ENCODE data around the gene TMPRSS9. TPM values are rescaled to one million over a fixed set of nuclear protein-coding genes. Genes with fewer than 3 reads are reported as not detected.

TMPRSS9 gene
- total RNA-seq, 2 donors from 2014 or later, result 0.25 TPM; not detected in 1

GRCh38 chr19:2421581-2422306 lies 61.7 kb downstream of the TMPRSS9 start:
- TF ChIP-seq CTCF (IDR thresholded peaks at IDR 0.05), result no peak
- no peak overlapping the region for H3K27ac ChIP-seq
- H3K4me1 ChIP-seq, result peaks cover 11% of the 10 kb centered on the region
- H3K9me3 ChIP-seq, result no peaks in the 10 kb centered on the region
- H3K9ac ChIP-seq (ENCODE audit: low read depth in 2 of 2, low read length in 2 of 2), result no peak overlapping the region
- H3K4me3 ChIP-seq, result no peak overlapping the region
- H3K27me3 ChIP-seq, result no peaks in the 10 kb centered on the region
- no peaks in the 10 kb centered on the region for H3K36me3 ChIP-seq
- no peak for DNase-seq
- intact Hi-C loops (cut with DNase I), result no loop called here

GRCh38 chr19:2423071-2423914 lies 63.2 kb downstream of the TMPRSS9 start:
- H3K9me3 ChIP-seq, result no peaks in the 10 kb centered on the region
- no peak for TF ChIP-seq CTCF (IDR thresholded peaks at IDR 0.05)
- no peak for DNase-seq
- H3K4me1 ChIP-seq, result peaks cover 16% of the 10 kb centered on the region
- H3K36me3 ChIP-seq, result no peaks in the 10 kb centered on the region
- H3K27ac ChIP-seq, result no peak overlapping the region
- no peak overlapping the region for H3K9ac ChIP-seq (ENCODE audit: low read depth in 2 of 2, low read length in 2 of 2)
- H3K4me3 ChIP-seq, result no peak overlapping the region
- H3K27me3 ChIP-seq, result no peaks in the 10 kb centered on the region
- intact Hi-C loops (cut with DNase I), result no loop called here

- Histone ChIP-seq H3K27ac (no peak overlapping the region), H3K9ac (ENCODE audit: low read depth in 2 of 2, low read length in 2 of 2) (no peak overlapping the region), H3K4me3 (no peak overlapping the region), H3K36me3 (no peaks in the 10 kb centered on the region), H3K27me3 (no peaks in the 10 kb centered on the region), H3K9me3 (no peaks in the 10 kb centered on the region), H3K4me1 (peaks cover 17% of the 10 kb centered on the region)
- TF ChIP-seq CTCF (IDR thresholded peaks at IDR 0.05), result no peak
- no peak for DNase-seq
- intact Hi-C loops (cut with DNase I), result no loop called here
Observed at GRCh38 chr19:2423915-2424685, 64.0 kb downstream of the TMPRSS9 start.

GRCh38 chr19:2424686-2425621 lies 64.9 kb downstream of the TMPRSS9 start:
- peaks cover 17% of the 10 kb centered on the region for H3K4me1 ChIP-seq
- no peak overlapping the region for H3K9ac ChIP-seq (ENCODE audit: low read depth in 2 of 2, low read length in 2 of 2)
- no peak for TF ChIP-seq CTCF (IDR thresholded peaks at IDR 0.05)
- no peak overlapping the region for H3K27ac ChIP-seq
- H3K27me3 ChIP-seq, result no peaks in the 10 kb centered on the region
- no peaks in the 10 kb centered on the region for H3K9me3 ChIP-seq
- no peaks in the 10 kb centered on the region for H3K36me3 ChIP-seq
- H3K4me3 ChIP-seq, result no peak overlapping the region
- no peak for DNase-seq
- intact Hi-C loops (cut with DNase I), result no loop called here

Measured in colonic mucosa (tissue), 4 donors.